ENCODE results near the gene ACTRT2. TPM values are rescaled to one million over a fixed set of nuclear protein-coding genes. Genes with fewer than 3 reads are reported as not detected.

Gene ACTRT2
- total RNA-seq, 4 donors from 2014 or later, result not detected

DNA sequence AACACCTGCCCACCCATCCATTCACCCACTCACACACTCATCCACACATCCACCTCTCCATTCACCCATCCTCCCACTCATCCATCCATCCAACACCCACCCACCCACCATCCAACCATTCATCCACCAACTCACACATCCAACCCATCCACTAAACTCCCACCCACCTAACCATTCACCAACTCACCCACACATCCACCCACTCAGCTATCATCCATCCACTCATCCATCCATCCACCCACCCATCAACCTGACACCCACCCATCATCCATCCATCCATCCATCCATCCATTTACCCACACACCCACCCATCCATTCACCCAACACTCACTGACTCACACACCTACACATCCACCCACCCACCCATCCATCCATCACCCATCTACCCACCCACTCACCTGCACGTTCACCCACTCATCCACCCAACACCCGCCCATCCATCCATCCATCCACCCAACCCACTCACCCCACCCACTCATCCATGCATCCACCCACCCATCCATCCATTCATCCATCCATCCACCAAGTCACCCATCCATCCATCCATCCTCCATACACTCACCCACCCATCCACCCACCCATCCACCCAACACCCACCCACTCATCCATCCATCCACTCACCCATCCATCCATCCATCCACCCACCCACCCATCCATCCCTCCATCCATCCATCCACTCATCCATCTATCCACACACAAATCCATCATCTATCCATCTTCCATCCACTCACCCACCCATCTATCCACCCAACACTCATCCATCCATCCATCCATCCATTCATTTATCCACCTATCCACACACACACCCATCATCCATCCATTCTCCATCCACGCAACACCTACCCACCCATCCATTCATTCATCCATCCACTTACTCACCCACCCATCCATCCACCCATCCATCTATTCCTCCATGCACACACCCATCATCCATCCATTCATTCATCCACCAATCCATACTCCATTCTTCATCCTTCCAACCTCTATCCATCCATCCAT, 30.3 kb downstream of the ACTRT2 start:
- ATAC-seq (ENCODE audit: low FRiP score) (no peak), DNase-seq (ENCODE audit: low spot score) (peak; percentile 13)
- TF ChIP-seq, protein P1, sequence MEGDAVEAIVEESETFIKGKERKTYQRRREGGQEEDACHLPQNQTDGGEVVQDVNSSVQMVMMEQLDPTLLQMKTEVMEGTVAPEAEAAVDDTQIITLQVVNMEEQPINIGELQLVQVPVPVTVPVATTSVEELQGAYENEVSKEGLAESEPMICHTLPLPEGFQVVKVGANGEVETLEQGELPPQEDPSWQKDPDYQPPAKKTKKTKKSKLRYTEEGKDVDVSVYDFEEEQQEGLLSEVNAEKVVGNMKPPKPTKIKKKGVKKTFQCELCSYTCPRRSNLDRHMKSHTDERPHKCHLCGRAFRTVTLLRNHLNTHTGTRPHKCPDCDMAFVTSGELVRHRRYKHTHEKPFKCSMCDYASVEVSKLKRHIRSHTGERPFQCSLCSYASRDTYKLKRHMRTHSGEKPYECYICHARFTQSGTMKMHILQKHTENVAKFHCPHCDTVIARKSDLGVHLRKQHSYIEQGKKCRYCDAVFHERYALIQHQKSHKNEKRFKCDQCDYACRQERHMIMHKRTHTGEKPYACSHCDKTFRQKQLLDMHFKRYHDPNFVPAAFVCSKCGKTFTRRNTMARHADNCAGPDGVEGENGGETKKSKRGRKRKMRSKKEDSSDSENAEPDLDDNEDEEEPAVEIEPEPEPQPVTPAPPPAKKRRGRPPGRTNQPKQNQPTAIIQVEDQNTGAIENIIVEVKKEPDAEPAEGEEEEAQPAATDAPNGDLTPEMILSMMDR (IDR thresholded peaks at IDR 0.05), result no peak

GRCh38 chr1:3052501-3052900, 31.2 kb downstream of the ACTRT2 start:
- TF ChIP-seq, protein P1 (IDR thresholded peaks at IDR 0.05), result no peak
- DNase-seq (ENCODE audit: low spot score) (peak; percentile 10), ATAC-seq (ENCODE audit: low FRiP score) (no peak)

GRCh38 chr1:3053366-3053980, 32.2 kb downstream of the ACTRT2 start:
- TF ChIP-seq, protein P1 (IDR thresholded peaks at IDR 0.05), result no peak
- ATAC-seq (ENCODE audit: low FRiP score) (no peak), DNase-seq (ENCODE audit: low spot score) (peak; percentile 4)

DNA sequence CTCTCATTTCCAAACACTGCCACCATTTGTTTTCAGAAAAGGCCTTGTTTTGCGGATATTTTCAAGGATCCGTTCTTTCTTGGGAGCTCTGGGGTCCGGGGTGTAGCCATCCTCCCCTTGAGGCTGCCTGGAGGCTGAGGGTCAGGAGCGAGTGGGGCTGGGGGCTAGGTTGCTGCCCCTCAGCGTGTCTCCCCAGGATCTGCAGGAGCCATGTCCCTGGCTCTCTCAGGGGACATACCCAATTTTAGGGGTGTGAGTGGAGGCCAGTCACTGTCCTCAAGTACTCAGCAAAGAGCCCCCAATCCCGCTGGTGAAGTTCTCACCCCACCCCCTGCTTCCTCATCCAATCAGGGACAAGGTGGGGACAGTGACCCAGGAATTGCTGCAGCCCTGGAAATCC, 32.7 kb downstream of the ACTRT2 start:
- peak; percentile 4 for DNase-seq (ENCODE audit: low spot score)
- TF ChIP-seq, protein P1 (IDR thresholded peaks at IDR 0.05), result no peak
- no peak for ATAC-seq (ENCODE audit: low FRiP score)

DNA sequence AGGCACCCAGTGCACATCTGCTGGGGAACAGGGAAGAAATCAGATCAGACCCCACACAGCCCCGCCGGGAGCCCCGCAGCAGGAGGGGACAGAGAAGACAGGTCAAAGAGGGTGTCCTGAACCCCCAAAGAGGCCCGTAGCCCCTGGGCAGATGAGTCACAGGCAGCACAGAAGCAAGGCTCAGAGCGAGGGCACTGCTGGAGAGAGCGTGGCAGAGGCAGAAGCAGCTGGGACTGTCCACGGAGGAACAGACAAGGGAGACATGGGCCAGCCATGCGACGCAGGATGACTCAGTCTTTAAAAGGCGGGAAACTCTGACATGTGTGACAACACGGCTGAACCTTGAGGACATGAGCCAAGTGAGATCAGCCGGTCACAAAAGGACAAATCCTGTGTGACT, 33.2 kb downstream of the ACTRT2 start:
- TF ChIP-seq, protein P1 (IDR thresholded peaks at IDR 0.05), result no peak
- DNase-seq (ENCODE audit: low spot score) (peak; percentile 15), ATAC-seq (ENCODE audit: low FRiP score) (no peak)

DNA sequence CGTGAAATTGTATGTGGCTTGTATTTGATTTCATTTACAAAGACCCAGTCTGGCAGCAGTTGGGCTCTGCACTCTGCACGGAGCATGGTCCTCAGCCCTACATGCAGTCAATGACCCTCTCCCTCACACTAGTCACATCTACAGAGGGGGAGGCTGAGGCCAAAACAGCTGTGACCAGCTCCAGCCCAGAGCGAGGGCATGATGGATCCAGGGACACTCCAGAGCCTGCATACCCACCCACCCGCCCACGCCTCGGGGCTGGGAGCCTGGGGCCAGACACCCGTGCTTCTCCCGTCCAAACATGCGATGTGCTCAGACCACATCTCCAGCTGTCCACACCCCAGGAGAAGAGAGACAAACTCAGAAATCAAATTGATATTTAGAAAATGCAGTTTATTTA, 33.8 kb downstream of the ACTRT2 start:
- ATAC-seq (ENCODE audit: low FRiP score) (no peak), DNase-seq (ENCODE audit: low spot score) (peak; percentile 10)
- TF ChIP-seq, protein P1 (IDR thresholded peaks at IDR 0.05), result no peak
